ENCODE results near the gene L3MBTL4. TPM values are rescaled to one million over a fixed set of nuclear protein-coding genes. Genes with fewer than 3 reads are reported as not detected.
"Not testable (repeated sequence)": the region's sequence is repeated elsewhere in the genome, so short reads cannot be mapped to it uniquely, and the experiment has no call there.

Gene L3MBTL4
- total and polyA plus RNA-seq, 11 donors: 0.27 to 3.3 (median 1.2) TPM

- intact Hi-C loops (cut with DNase I): no loop called here
- Histone ChIP-seq H3K4me3 (no peak overlapping the region), H3K36me3 (no peaks in the 10 kb centered on the region), H3K4me1 (peaks cover 0 to 3% (median 0%) of the 10 kb centered on the region in 12 donors), H3K27me3 (no peaks in the 10 kb centered on the region), H3K27ac (no peak overlapping the region), H3K9me3 (peaks cover 0 to 17% (median 7%) of the 10 kb centered on the region in 12 donors)
- no peak for TF ChIP-seq POLR2A (IDR thresholded peaks at IDR 0.05)
- no peak for TF ChIP-seq CTCF (IDR thresholded peaks at IDR 0.05)
- ATAC-seq (no peak), DNase-seq (no peak)
- WGBS, 4 donors: 93 to 97% (median 94%) methylated on average over 7 to 8 of the region's 8 CpGs
Measured at GRCh38 chr18:6261938-6262337, 152.8 kb downstream of the L3MBTL4 start.

GRCh38 chr18:6259324-6259723 lies 155.4 kb downstream of the L3MBTL4 start:
- Histone ChIP-seq H3K4me1 (peaks cover 0 to 28% (median 16%) of the 10 kb centered on the region in 12 donors), H3K9me3 (peaks cover 0 to 17% (median 7%) of the 10 kb centered on the region in 12 donors)
- H3K27me3 ChIP-seq, DNase-seq, H3K36me3 ChIP-seq, H3K4me3 ChIP-seq, H3K27ac ChIP-seq, ATAC-seq: not testable (repeated sequence)
- WGBS, 4 donors: 80 to 93% (median 84%) methylated on average over 1 of the region's 1 CpG
- intact Hi-C loops (cut with DNase I): loop anchor here in 1 of 10 donors (10.0 kb wide), 1 partner anchor 65 kb away; no protein-coding TSS in a partner anchor

- Histone ChIP-seq H3K27ac (no peak overlapping the region), H3K4me1 (peaks cover 0 to 34% (median 17%) of the 10 kb centered on the region in 12 donors), H3K36me3 (no peaks in the 10 kb centered on the region), H3K27me3 (no peaks in the 10 kb centered on the region), H3K4me3 (no peak overlapping the region), H3K9me3 (peaks cover 0 to 17% (median 7%) of the 10 kb centered on the region in 12 donors)
- ATAC-seq (peak in 1 of 4 donors; percentile 26), DNase-seq (no peak)
- no peak for TF ChIP-seq POLR2A (IDR thresholded peaks at IDR 0.05)
- TF ChIP-seq CTCF (IDR thresholded peaks at IDR 0.05): no peak
- intact Hi-C loops (cut with DNase I): loop anchor here in 1 of 10 donors (10.0 kb wide), 1 partner anchor 63 kb away; no protein-coding TSS in a partner anchor
- WGBS, 4 donors: 90 to 93% (median 92%) methylated on average over 3 of the region's 3 CpGs
Measured at GRCh38 chr18:6257950-6258349, 156.8 kb downstream of the L3MBTL4 start.

- TF ChIP-seq POLR2A (IDR thresholded peaks at IDR 0.05): no peak
- TF ChIP-seq CTCF (IDR thresholded peaks at IDR 0.05): no peak
- ATAC-seq: peak in 3 of 4 donors; percentile 39 to 54 (median 43)
- Histone ChIP-seq H3K4me1 (peaks cover 0 to 34% (median 17%) of the 10 kb centered on the region in 12 donors), H3K9me3 (peaks cover 0 to 17% (median 7%) of the 10 kb centered on the region in 12 donors), H3K36me3 (no peaks in the 10 kb centered on the region), H3K27ac (peak overlapping the region in 1 of 12 donors; percentile 54), H3K4me3 (peak overlapping the region in 4 of 12 donors; percentile 2 to 47 (median 4)), H3K27me3 (no peaks in the 10 kb centered on the region)
- peak in 2 of 5 donors; percentile 8 to 25 for DNase-seq
- intact Hi-C loops (cut with DNase I): loop anchor here in 1 of 10 donors (10.0 kb wide), 1 partner anchor 62 kb away; no protein-coding TSS in a partner anchor
- 60 to 71% (median 66%) methylated on average over 10 of the region's 10 CpGs for WGBS, 4 donors
Measured at GRCh38 chr18:6256521-6256920, 158.2 kb downstream of the L3MBTL4 start.

Measured in heart left ventricle (tissue), 16 donors.